Thoracic aorta (tissue), 2 donors: ENCODE results near the gene MAN2A2. TPM values are rescaled to one million over a fixed set of nuclear protein-coding genes. Genes with fewer than 3 reads are reported as not detected.
"Not testable (repeated sequence)": the region's sequence is repeated elsewhere in the genome, so short reads cannot be mapped to it uniquely, and the experiment has no call there.

Experiments used
- ATAC-seq: fragments of 150-250 bp; one replicate; pipeline ENCODE4 v1.8.0; 2017; ENCODE audit warnings: low read depth; ENCODE audit not compliant: insufficient number of reproducible peaks, low FRiP score
- DNase-seq: peaks from one replicate; pipeline ENCODE4 v3.0.0-alpha.2; 2020; ENCODE audit warnings: low spot score
- H3K27ac ChIP-seq, 2 donors: fragments of 200-600 bp; sonication (generic); 1 replicate in 1 of 2; 2 replicates in 1 of 2; pipeline ENCODE4 v1.5.1; 2016; ENCODE audit warnings: mild to moderate bottlenecking in 2 of 2, moderate library complexity in 2 of 2
- H3K27me3 ChIP-seq: fragments of 200-600 bp; sonication (generic); replicated peaks from 2 replicates; pipeline ENCODE4 v1.6.0; 2016; ENCODE audit warnings: mild to moderate bottlenecking; ENCODE audit not compliant: insufficient read depth
- H3K36me3 ChIP-seq: fragments of 200-600 bp; sonication (generic); one replicate; pipeline ENCODE4 v1.5.1; 2016
- H3K4me1 ChIP-seq, 2 donors: fragments of 200-600 bp; sonication (generic); 1 replicate in 1 of 2; 2 replicates in 1 of 2; pipeline versions ENCODE4 v1.5.1 to v1.6.0; 2016; ENCODE audit warnings: low read depth in 2 of 2, mild to moderate bottlenecking in 1 of 2; ENCODE audit not compliant: control insufficient read depth in 1 of 2
- H3K4me3 ChIP-seq: fragments of 200-600 bp; sonication (generic); 2 replicates; pipeline ENCODE4 v1.5.1; 2016; ENCODE audit warnings: mild to moderate bottlenecking
- H3K9me3 ChIP-seq: fragments of 200-600 bp; sonication (generic); 2 replicates; pipeline ENCODE4 v1.5.1; 2016
- CTCF ChIP-seq: fragments of 200-600 bp; sonication (generic); IDR thresholded peaks from one replicate; pipeline ENCODE4 v1.5.1; 2019; ENCODE audit warnings: antibody characterized with exemption
- total RNA-seq, 2 donors: library from RNA; depleted of rRNA; stranded (reverse); fragments of >200 nt; gene quantifications; one replicate each; pipeline versions ENCODE4 v1.1.0 to v1.2.3, GENCODE V29; 2016

The MAN2A2 gene
- total RNA-seq, 2 donors from 2014 or later, result 59.7 to 68.4 TPM

- TF ChIP-seq CTCF, result no peak
- no peaks in the 10 kb centered on the region for H3K9me3 ChIP-seq
- no peaks in the 10 kb centered on the region for H3K4me1 ChIP-seq
- no peak for DNase-seq
- no peaks in the 10 kb centered on the region for H3K27me3 ChIP-seq
- peaks cover 64% of the 10 kb centered on the region for H3K36me3 ChIP-seq
- no peak for ATAC-seq
- H3K4me3 ChIP-seq, result no peak overlapping the region
- no peak overlapping the region for H3K27ac ChIP-seq
Observed at GRCh38 chr15:90918034-90918788, 15.1 kb downstream of the MAN2A2 start.

- Histone ChIP-seq H3K27me3 (no peaks in the 10 kb centered on the region), H3K9me3 (no peaks in the 10 kb centered on the region), H3K4me1 (no peaks in the 10 kb centered on the region), H3K36me3 (peaks cover 58% of the 10 kb centered on the region), H3K27ac (no peak overlapping the region), H3K4me3 (no peak overlapping the region)
- ATAC-seq (no peak), DNase-seq (no peak)
- no peak for TF ChIP-seq CTCF
Observed at GRCh38 chr15:90918835-90919234, 15.7 kb downstream of the MAN2A2 start.

GRCh38 chr15:90921887-90922286 lies 18.8 kb downstream of the MAN2A2 start:
- no peaks in the 10 kb centered on the region for H3K4me1 ChIP-seq
- no peaks in the 10 kb centered on the region for H3K27me3 ChIP-seq
- H3K36me3 ChIP-seq, result peaks cover 36% of the 10 kb centered on the region
- no peak for TF ChIP-seq CTCF
- ATAC-seq, result no peak
- no peak overlapping the region for H3K27ac ChIP-seq
- DNase-seq, result no peak
- H3K9me3 ChIP-seq, result no peaks in the 10 kb centered on the region
- H3K4me3 ChIP-seq, result no peak overlapping the region

- peaks cover 27% of the 10 kb centered on the region for H3K36me3 ChIP-seq
- not testable (repeated sequence) for DNase-seq, H3K4me3 ChIP-seq, H3K27me3 ChIP-seq, H3K27ac ChIP-seq, ATAC-seq, H3K4me1 ChIP-seq, H3K9me3 ChIP-seq
Observed at GRCh38 chr15:90922712-90923322, 19.7 kb downstream of the MAN2A2 start.

GRCh38 chr15:90924375-90924774 lies 21.3 kb downstream of the MAN2A2 start:
- TF ChIP-seq CTCF, result no peak
- DNase-seq, result no peak
- no peak for ATAC-seq
- Histone ChIP-seq H3K36me3 (peaks cover 15% of the 10 kb centered on the region), H3K27me3 (no peaks in the 10 kb centered on the region), H3K27ac (no peak overlapping the region), H3K4me3 (no peak overlapping the region), H3K9me3 (no peaks in the 10 kb centered on the region), H3K4me1 (peaks cover 0 to 5% of the 10 kb centered on the region in 2 donors)

GRCh38 chr15:90926766-90927165 lies 23.7 kb downstream of the MAN2A2 start:
- H3K36me3 ChIP-seq, H3K27ac ChIP-seq, ATAC-seq, H3K27me3 ChIP-seq, H3K4me3 ChIP-seq, DNase-seq, H3K9me3 ChIP-seq: not testable (repeated sequence)
- peaks cover 0 to 19% of the 10 kb centered on the region in 2 donors for H3K4me1 ChIP-seq

GRCh38 chr15:90928106-90928505 lies 25.0 kb downstream of the MAN2A2 start:
- H3K27me3 ChIP-seq, H3K4me3 ChIP-seq, H3K36me3 ChIP-seq, H3K27ac ChIP-seq, DNase-seq, H3K9me3 ChIP-seq, ATAC-seq: not testable (repeated sequence)
- H3K4me1 ChIP-seq, result peaks cover 0 to 28% of the 10 kb centered on the region in 2 donors
